Measurements from ENCODE around the gene PRXL2B.
"Not testable (repeated sequence)": the region's sequence is repeated elsewhere in the genome, so short reads cannot be mapped to it uniquely, and the experiment has no call there.

PRXL2B gene

GRCh38 chr1:2551544-2551943 is 35.0 kb upstream of the PRXL2B start:
- DNase-seq, result not testable (repeated sequence)

GRCh38 chr1:2552189-2552588 is 34.4 kb upstream of the PRXL2B start:
- DNase-seq, result no peak

GRCh38 chr1:2553076-2553475 is 33.5 kb upstream of the PRXL2B start:
- not testable (repeated sequence) for DNase-seq

GRCh38 chr1:2553871-2554620 is 32.5 kb upstream of the PRXL2B start:
- DNase-seq, result no peak

GRCh38 chr1:2554621-2555387 is 31.8 kb upstream of the PRXL2B start:
- DNase-seq, result no peak

GRCh38 chr1:2555634-2556276 is 30.8 kb upstream of the PRXL2B start:
- peak; percentile 89 for DNase-seq

- DNase-seq, result peak; percentile 74
Observed at GRCh38 chr1:2556277-2556677, 30.3 kb upstream of the PRXL2B start, which contains the start of gene TNFRSF14. TNFRSF14 (plus strand) TSS chr1:2556371; CDS start chr1:2556665, 294 bp downstream.

- peak; percentile 56 for DNase-seq
Observed at GRCh38 chr1:2556678-2557481, 29.7 kb upstream of the PRXL2B start.

GRCh38 chr1:2557482-2558400 is 28.8 kb upstream of the PRXL2B start:
- DNase-seq, result no peak

- DNase-seq, result no peak
Observed at GRCh38 chr1:2558420-2558819, 28.2 kb upstream of the PRXL2B start.

GRCh38 chr1:2558861-2559260 is 27.7 kb upstream of the PRXL2B start:
- DNase-seq, result no peak

- DNase-seq, result no peak
Observed at GRCh38 chr1:2559509-2560298, 26.9 kb upstream of the PRXL2B start.

GRCh38 chr1:2560299-2561073 is 26.1 kb upstream of the PRXL2B start:
- DNase-seq, result no peak

- DNase-seq, result no peak
Observed at GRCh38 chr1:2561446-2561845, 25.1 kb upstream of the PRXL2B start.

GRCh38 chr1:2561898-2562895 is 24.4 kb upstream of the PRXL2B start:
- peak; percentile 20 for DNase-seq

- DNase-seq, result no peak
Observed at GRCh38 chr1:2563205-2563604, 23.4 kb upstream of the PRXL2B start.

GRCh38 chr1:2564006-2564814 is 22.4 kb upstream of the PRXL2B start:
- DNase-seq, result no peak

Measured in activated CD4-positive, alpha-beta T cell treated with anti-CD3 and anti-CD28 coated beads, Interleukin-2, amount 50 U/mL, for 16 hours (primary cell).